Adrenal gland (tissue), 12 donors: Measurements from ENCODE around the gene ERC1. TPM values are rescaled to one million over a fixed set of nuclear protein-coding genes. Genes with fewer than 3 reads are reported as not detected.

Experiments
- DNase-seq, 7 donors: peaks; one replicate each; pipeline ENCODE4 v3.0.0-alpha.2; 2019 to 2020
- H3K27ac ChIP-seq, 5 donors: fragments of 200-600 bp; sonication (generic) in 4 of 5; 1 replicate in 3 of 5; 2 replicates in 2 of 5; pipeline versions ENCODE4 v1.5.1 to v1.8.0; 2016 to 2020; ENCODE audit warnings: mild to moderate bottlenecking in 1 of 5
- H3K27me3 ChIP-seq: fragments of 200-600 bp; 2 replicates; pipeline ENCODE4 v1.8.0; 2021
- H3K36me3 ChIP-seq, 2 donors: fragments of 200-600 bp; replicated peaks in 1 of 2; 1 replicate in 1 of 2; 2 replicates in 1 of 2; pipeline versions ENCODE4 v1.5.1 to v1.8.0; 2018 to 2022
- H3K4me1 ChIP-seq, 2 donors: fragments of 200-600 bp; replicated peaks in 1 of 2; 1 replicate in 1 of 2; 2 replicates in 1 of 2; pipeline versions ENCODE4 v1.5.1 to v1.8.0; 2018 to 2021
- H3K4me3 ChIP-seq, 4 donors: fragments of 200-600 bp; sonication (generic) in 3 of 4; one replicate each; pipeline ENCODE4 v1.5.1; 2016 to 2018
- H3K9me3 ChIP-seq, 3 donors: fragments of 200-600 bp; sonication (generic) in 1 of 3; replicated peaks in 1 of 3; 1 replicate in 2 of 3; 2 replicates in 1 of 3; pipeline versions ENCODE4 v1.5.1 to v1.8.0; 2016 to 2021
- POLR2A ChIP-seq, 2 donors: fragments of 450-650 bp; IDR thresholded peaks; one replicate each; pipeline ENCODE4 v1.6.1; 2017; ENCODE audit warnings: antibody characterized with exemption in 2 of 2, mild to moderate bottlenecking in 2 of 2, moderate library complexity in 1 of 2
- WGBS, 4 donors: extraction: QIAGEN DNeasy Blood & Tissue Kit in 2 of 4; methylation state at CpG; one replicate each; pipeline versions ENCODE4 v1.1.5 to v1.1.7; 2013 to 2017; 5-methylcytosine and 5-hydroxymethylcytosine counted together
- intact Hi-C, 2 donors: fragments of 100-400 bp; cut with DNase I; formaldehyde crosslinking; loops; one replicate each; pipeline versions ENCODE4 v1.14.1 to v1.15.0; 2022 to 2023
- polyA plus RNA-seq, 3 donors: library from polyadenylated mRNA; stranded (reverse); fragments of 200-250 nt in 2 of 3; fragments of 350-450 nt in 1 of 3; fragmentation: Illumina TruSeq in 1 of 3; extraction: RNeasy Lipid Tissue Mini Kit (QIAGEN cat#74804) in 1 of 3; gene quantifications; one replicate each; pipeline ENCODE4 v1.2.3, GENCODE V29; 2013 to 2014
- total RNA-seq, 9 donors: library from RNA; depleted of rRNA in 4 of 9; stranded (reverse); fragments of >200 nt in 4 of 9; fragments of 120-200 nt in 1 of 9; fragmentation: NEBNext Ultra II Directional in 1 of 9; extraction: Animal tissue kit (Norgen Biotek cat#: 25700) in 1 of 9; gene quantifications; one replicate each; pipeline versions ENCODE4 v1.1.0 to v1.2.4, GENCODE V29; 2013 to 2023
- TF ChIP-seq, protein P1 (sequence below), 6 experiments: fragments of 450-650 bp in 4 of 6; fragments of 200-600 bp in 2 of 6; sonication (generic) in 1 of 6; IDR thresholded peaks; 1 replicate in 5 of 6; 2 replicates in 1 of 6; pipeline versions ENCODE4 v1.5.1 to v1.8.0; 2016 to 2021; ENCODE audit warnings: antibody characterized with exemption in 6 of 6, mild to moderate bottlenecking in 2 of 6, moderate library complexity in 1 of 6
- donor health status: healthy with polysubstance abuse.
- donor health status: Bipolar disorder and iron deficiency.
- donor health status: DM: yes; HTN: yes; CAD: no.
- donor health status: DM: no; HTN: no; CAD: no.
- donor health status: DM: no; HTN: no; CAD: no.
- donor health status: DM: yes; HTN: yes; CAD: no.

Gene ERC1
- total and polyA plus RNA-seq, 12 donors, result 4.1 to 79.5 (median 40.2) TPM

- WGBS, 4 donors, result 71 to 80% (median 73%) methylated on average over 14 to 16 of the region's 16 CpGs
- TF ChIP-seq POLR2A (IDR thresholded peaks at IDR 0.05), result no peak
- TF ChIP-seq, protein P1, sequence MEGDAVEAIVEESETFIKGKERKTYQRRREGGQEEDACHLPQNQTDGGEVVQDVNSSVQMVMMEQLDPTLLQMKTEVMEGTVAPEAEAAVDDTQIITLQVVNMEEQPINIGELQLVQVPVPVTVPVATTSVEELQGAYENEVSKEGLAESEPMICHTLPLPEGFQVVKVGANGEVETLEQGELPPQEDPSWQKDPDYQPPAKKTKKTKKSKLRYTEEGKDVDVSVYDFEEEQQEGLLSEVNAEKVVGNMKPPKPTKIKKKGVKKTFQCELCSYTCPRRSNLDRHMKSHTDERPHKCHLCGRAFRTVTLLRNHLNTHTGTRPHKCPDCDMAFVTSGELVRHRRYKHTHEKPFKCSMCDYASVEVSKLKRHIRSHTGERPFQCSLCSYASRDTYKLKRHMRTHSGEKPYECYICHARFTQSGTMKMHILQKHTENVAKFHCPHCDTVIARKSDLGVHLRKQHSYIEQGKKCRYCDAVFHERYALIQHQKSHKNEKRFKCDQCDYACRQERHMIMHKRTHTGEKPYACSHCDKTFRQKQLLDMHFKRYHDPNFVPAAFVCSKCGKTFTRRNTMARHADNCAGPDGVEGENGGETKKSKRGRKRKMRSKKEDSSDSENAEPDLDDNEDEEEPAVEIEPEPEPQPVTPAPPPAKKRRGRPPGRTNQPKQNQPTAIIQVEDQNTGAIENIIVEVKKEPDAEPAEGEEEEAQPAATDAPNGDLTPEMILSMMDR (IDR thresholded peaks at IDR 0.05), result no peak
- Histone ChIP-seq H3K4me1 (no peaks in the 10 kb centered on the region), H3K36me3 (no peaks in the 10 kb centered on the region), H3K27me3 (no peaks in the 10 kb centered on the region), H3K4me3 (no peak overlapping the region), H3K27ac (no peak overlapping the region), H3K9me3 (no peaks in the 10 kb centered on the region)
- peak in 1 of 7 donors; percentile 34 for DNase-seq
- intact Hi-C loops, result no loop called here
Observed at GRCh38 chr12:1504304-1504894, 513.4 kb downstream of the ERC1 start.

DNA sequence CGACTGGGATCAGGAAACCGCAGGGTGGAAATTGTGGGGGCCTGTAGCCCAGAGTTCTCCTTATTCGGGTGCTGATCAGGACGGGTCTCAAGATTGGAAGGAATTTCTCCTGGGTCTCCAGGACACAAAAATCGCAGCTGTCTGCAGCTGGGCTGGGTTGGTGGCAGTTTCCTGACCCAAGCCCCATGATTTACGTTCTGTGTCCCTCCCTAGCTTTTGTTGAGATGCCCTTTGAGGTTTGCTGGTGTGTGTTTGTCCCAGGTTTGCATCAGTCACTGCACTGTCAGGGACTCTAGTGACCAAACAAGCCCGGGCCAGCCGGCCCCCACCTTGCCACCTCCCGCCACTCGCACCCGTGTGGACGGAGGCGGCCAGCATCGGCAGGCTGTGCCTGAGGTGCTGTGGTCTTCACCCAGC, 513.9 kb downstream of the ERC1 start:
- H3K36me3 ChIP-seq, result no peaks in the 10 kb centered on the region
- no peaks in the 10 kb centered on the region for H3K27me3 ChIP-seq
- DNase-seq, result peak in 1 of 7 donors; percentile 30
- no peak overlapping the region for H3K27ac ChIP-seq
- intact Hi-C loops, result no loop called here
- TF ChIP-seq, protein P1 (IDR thresholded peaks at IDR 0.05), result no peak
- TF ChIP-seq POLR2A (IDR thresholded peaks at IDR 0.05), result no peak
- no peak overlapping the region for H3K4me3 ChIP-seq
- 71 to 83% (median 76%) methylated on average over 13 to 14 of the region's 14 CpGs for WGBS, 4 donors
- no peaks in the 10 kb centered on the region for H3K4me1 ChIP-seq
- no peaks in the 10 kb centered on the region for H3K9me3 ChIP-seq

GRCh38 chr12:1505576-1505975, 514.6 kb downstream of the ERC1 start:
- peak in 1 of 7 donors; percentile 5 for DNase-seq
- H3K27ac ChIP-seq, result no peak overlapping the region
- 85 to 95% (median 94%) methylated on average over 10 of the region's 10 CpGs for WGBS, 4 donors
- no peaks in the 10 kb centered on the region for H3K9me3 ChIP-seq
- TF ChIP-seq, protein P1 (IDR thresholded peaks at IDR 0.05), result no peak
- no peak for TF ChIP-seq POLR2A (IDR thresholded peaks at IDR 0.05)
- H3K36me3 ChIP-seq, result no peaks in the 10 kb centered on the region
- intact Hi-C loops, result no loop called here
- no peaks in the 10 kb centered on the region for H3K27me3 ChIP-seq
- H3K4me1 ChIP-seq, result no peaks in the 10 kb centered on the region
- no peak overlapping the region for H3K4me3 ChIP-seq

- intact Hi-C loops, result no loop called here
- Histone ChIP-seq H3K4me3 (no peak overlapping the region), H3K36me3 (no peaks in the 10 kb centered on the region), H3K4me1 (no peaks in the 10 kb centered on the region), H3K27me3 (no peaks in the 10 kb centered on the region), H3K27ac (no peak overlapping the region), H3K9me3 (no peaks in the 10 kb centered on the region)
- DNase-seq, result peak in 1 of 7 donors; percentile 17
- 85 to 96% (median 93%) methylated on average over 6 to 7 of the region's 7 CpGs for WGBS, 4 donors
- TF ChIP-seq, protein P1 (IDR thresholded peaks at IDR 0.05), result no peak
- TF ChIP-seq POLR2A (IDR thresholded peaks at IDR 0.05), result no peak
Observed at GRCh38 chr12:1507308-1507707, 516.3 kb downstream of the ERC1 start.
